ENCODE results near the gene FAM180A.
"Not testable (repeated sequence)": the region's sequence is repeated elsewhere in the genome, so short reads cannot be mapped to it uniquely, and the experiment has no call there.

FAM180A gene

DNA sequence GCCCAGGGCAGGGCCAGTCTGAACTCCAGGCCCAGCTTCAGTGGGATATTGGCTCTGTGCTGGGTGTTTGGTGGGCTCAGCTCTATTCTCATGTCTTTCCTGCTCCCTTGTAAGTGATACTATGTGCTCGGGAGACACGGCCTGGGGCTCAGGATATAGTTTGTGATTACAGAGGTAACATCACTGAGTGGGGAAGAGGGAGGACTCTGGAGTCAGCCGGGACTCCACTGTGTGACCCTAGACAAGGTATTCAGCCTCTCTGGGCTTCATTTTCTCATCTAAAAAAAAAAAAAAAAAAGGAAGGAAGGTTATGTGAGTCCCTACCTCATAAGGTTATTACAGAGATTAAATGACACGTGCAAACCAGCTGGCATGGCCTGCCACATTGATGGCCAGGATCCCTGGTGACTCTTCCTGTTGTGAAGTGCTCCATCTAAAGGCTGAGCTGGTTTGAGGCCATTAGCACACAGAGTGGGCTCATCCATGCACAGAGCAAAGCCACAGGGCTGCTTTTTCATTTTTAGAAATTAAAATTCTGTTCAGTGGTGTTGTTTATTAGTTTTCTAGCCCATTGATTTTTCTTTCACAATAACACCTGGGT lies 36.3 kb downstream of the FAM180A start:
- no peak for DNase-seq

DNA sequence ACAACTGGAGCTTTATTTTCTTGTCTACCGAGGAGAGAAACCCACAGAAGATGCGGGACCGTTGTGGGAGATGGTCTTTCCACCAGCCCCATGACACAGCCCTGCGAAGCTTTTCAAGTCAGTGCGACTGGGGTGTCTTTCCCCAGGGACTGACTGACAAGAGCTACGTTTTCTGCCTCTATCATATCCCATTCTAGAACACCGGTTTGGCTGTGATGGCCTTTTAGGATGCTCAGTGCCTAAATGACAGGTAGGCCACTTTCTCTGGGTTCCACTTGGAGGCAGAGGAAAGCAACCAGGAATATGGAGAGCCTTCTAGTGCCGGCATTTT lies 37.5 kb downstream of the FAM180A start:
- no peak for DNase-seq

DNA sequence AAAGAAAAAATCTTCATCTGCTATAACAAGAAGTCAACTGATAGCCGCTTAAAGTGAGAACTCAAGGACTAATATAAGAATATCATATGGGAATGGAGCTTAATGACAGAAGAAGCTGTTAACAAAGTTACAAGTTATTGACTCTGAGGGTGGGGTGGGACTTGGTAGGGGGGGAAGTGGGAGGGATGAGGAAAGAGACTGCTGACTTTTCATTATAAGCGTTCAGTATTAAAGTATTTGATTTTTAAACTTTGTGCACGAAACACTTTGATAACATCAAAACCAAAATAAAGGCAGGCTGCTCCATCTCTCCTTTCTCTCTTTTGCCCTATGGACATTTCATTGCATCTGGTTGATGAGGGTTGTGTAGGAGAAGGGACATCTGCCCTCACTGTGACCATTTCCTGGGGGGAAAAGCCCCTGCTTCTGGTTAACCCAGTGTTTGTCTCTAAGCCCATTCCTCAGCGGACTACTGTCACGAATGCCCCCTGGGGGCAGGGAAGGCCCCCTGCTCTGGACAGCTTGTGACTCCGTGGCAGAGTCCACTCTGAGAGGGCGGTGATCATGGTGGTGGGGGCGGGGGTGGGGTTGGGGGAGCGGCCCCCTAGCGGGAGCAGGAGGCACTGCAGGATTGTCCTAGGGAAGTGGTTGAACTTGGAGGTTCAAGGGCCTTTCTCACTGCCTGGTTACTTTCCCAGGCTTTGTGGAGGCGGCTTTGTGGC lies 38.0 kb downstream of the FAM180A start:
- DNase-seq, result peak in 1 of 2 donors; percentile 1

DNA sequence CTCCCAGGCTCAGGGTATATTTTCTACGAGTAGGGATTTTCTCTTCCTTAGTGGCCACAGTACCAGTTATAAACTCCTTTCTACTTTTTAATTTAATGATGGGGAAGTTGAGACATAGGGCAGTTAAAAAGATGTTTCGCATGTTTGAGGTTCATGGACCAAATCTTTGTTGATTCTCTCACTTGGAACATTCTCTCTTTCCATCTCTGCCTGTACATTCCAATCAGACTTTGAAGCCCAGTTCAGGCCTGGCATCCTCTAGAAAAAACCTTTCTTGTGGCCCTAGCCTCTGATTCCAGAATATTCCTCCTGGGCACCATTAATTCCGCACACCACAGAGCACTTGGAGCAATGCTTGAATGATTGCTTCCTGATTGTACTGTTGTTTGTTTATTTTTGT lies 39.1 kb downstream of the FAM180A start:
- no peak for DNase-seq

DNA sequence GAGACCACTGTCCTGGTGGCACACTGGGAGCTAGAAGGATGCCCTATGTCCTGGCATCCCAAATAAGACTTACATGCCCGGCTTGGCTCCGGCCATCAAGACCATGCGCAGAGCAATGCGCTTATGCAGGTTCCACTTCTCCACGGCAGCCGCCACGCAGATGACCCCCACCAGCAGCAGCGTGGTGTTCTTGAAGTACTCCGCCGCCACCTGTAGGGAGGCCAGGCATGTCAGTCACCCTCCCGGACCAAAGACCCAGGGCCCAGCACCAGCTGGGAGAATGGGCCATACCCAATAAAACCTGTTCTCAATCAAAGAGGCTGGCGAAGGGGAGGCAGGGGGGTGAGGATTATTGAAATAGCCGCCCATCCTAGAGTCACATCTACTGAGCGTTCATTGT lies 40.6 kb downstream of the FAM180A start:
- no peak for DNase-seq

DNA sequence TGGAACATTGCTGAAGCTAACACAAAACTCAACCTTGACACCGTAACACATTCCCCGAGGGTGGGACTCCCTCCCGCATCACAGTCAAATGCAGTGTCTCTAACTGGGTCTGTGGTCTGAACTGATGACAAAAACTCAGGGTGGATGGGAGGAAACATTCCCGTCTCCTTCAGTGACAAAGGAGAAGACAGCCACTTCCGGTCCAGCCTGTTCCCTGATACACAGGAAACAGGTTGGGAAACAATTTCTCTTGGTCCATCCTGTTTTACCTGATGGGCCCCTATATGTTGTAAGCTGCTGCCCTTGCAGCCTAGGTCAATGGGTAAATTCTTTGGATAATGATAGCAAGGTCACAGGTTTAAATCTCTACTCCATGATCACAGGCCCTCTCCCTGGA lies 41.0 kb downstream of the FAM180A start:
- no peak for DNase-seq

DNA sequence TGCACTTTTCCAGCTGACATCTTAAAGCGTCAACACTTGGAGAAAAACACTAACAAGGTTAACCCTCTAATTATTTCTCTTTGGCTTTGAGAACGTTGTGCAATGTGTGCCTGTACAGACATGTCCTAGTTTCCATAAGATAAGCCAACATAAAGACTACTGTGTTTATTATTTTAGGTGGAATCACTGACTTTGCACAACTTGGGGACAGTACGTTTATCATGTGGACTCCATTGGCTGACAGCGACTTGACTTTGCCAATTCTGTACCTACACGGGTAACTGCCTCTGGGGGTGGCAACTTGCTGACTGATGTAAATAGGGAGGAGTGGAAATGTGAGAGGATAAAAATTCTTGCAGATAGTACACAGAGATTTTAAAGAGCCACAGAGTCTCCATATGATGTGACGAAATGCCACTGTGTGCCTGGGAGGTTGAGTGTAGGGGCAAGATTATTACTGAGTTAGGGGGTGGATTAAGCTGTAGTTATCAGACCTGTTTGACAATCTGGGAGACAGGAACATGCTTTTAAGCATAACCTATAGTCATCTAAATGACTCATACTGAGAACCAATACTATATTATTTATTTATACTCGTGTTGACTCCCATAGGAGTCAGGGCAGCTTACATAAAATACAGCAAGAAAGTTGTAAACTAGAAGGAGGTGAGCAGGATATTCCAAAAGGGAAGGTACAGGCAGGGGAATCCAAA lies 41.6 kb downstream of the FAM180A start:
- no peak for DNase-seq

DNA sequence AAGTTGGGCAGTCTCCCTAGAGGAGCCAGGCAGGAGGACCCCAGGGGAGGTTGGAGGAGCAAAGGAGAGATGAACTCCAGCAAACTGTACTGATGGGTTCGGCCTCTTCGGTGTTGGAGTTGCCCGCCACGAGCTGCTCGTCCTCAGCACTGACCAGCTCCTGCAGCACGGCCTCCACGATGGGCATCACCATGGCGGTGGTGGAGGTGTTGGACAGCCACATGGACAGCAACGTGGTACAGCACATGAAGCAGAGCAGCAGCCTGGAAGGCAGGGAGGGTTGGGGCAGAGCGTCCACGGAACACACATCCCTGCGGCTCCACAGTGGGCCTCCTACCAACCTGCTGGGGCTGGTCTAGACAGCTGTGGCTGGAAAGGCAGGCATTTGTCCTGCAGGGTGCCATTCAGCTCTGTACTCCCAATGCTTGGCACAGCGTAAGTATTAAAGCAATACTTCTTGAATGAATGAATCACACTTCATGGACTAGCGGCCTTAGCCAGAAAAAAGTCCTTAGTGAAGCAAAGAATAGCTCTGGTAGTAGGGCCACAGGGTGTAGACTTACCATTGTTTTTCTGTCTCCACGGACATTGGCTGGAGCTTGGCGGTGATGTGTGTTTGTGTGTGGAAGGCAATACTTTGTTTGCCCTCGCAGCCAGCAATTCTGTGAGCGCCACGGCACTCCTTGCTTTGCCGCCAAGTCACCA lies 42.4 kb downstream of the FAM180A start:
- DNase-seq, result no peak

DNA sequence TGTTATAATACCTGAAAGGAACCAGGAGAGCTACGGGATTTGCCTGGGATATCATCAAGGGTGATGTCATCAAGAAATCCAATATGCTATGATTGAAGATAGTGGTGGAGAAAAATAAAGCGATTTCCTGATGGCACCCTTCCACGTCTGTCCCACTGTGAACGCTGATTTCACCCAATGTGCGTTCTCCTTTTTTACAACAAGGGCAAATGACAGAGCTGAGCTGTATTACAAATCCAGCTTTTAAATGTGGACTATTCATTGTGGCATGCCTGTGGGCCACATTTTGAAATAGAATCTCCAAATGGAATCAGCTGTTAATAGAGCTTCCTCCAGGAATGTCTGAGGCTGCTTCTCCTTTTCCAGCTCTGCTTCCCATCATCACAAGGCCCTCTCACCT lies 43.9 kb downstream of the FAM180A start:
- DNase-seq, result no peak

DNA sequence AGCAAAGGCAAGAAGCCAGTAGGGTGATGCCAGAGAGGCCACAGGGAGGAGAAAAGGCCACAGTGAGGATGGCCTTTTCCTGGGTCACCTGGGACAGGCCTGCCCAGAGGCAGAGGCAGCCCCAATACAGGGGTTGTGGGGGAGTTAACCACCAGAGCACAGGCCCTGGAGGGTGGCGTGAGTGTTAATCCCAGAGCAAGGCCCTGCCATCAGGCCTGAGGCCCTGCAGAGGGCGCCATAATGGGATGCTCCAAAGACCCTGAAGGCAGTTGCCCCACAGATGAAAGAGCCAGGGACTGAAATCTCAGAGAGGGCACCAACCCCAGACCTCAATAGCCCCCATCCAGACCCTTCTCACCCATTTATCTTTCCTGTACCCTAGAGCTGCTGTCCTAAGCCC lies 44.5 kb downstream of the FAM180A start:
- no peak for DNase-seq

DNA sequence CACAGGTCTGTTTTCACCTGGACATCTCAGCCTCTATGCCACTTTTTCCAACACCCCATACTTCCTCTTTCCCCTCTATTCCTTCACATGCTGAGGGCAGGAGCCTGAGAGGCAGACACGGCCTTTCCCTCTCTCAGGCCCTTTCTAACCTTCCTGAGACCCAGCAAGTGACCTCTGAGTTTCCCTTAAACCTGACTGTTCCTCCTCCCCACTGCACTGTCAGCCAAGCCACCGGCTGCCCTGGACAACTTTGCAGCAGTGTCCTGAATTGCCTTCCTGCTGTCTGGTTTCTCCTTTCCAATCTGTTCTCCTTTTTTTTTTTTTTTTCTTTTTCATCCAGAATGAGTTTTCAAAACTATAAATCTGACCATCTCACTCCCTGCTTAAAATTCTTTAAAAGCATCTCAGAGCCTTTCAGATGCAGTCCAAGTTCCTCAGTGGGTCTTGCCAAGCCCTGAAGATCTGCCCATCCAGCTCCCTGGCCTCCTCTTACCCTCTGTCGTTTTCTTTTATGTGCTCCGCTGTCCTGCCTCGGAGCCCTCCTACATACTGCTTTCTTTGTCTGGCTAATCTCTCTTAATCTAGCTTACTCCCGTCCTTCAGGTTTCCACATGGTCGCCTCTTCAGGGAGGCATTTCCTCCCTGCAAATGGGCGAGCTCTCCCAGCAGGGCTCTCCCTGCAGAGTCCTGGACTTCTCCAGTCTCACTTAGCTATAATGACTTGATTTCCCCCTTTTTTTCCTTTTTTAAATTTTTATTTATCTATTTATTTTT lies 51.1 kb downstream of the FAM180A start:
- no peak for DNase-seq

DNA sequence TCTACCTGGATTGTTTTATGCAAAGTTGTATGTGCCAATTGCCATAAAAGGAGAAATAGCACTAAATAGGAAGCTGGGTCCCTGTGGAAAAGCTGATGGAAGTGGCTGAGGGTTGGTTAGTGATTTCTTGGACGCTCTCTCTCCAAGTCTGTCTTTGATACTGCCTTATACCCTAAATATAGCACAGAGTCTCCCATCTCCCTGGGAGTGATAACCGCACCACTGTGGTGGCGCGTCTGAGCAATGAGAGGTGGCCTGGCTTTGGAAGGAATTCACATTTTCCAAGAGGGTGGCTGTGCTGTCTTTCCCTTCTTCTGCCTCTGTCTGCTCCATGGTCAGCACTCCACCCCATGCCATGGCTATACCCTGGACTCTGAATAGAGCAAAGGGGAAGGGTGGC lies 55.1 kb downstream of the FAM180A start:
- DNase-seq, result no peak

DNA sequence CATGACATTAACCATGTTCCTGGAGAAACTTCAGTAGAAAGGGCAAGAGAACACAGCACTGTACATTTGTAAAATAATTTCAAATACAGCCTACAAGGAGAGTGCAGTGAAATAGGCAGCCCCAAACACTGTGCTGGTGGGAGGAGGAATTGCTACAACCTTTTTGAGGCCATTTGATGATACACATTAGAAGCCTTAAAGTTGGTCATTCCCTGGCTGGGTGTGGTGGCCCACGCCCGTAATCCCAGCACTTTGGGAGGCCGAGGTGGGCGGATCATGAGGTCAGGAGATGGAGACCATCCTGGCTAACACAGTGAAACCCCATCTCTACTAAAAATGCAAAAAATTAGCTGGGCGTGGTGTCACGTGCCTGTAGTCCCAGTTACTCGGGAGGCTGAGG lies 56.0 kb downstream of the FAM180A start:
- DNase-seq, result not testable (repeated sequence)

DNA sequence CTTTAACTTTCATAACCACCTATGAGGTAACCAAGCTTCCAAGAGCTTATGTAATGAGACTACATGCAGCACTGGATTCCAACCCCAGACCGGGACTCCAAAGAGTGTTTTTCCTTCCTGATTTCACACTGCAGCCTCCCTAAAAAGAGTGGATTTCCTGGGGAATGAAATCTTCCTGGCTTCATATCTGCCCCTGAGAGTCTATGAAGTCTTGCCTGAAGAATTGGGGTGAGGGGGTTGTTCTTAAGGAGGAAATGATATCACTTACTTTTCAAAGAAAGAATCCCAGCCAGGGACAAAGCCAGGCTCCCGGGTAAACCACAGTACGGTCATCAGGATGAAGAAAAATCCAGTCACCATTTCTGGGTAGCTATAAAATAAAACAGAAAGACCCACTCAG lies 56.6 kb downstream of the FAM180A start:
- DNase-seq, result no peak

DNA sequence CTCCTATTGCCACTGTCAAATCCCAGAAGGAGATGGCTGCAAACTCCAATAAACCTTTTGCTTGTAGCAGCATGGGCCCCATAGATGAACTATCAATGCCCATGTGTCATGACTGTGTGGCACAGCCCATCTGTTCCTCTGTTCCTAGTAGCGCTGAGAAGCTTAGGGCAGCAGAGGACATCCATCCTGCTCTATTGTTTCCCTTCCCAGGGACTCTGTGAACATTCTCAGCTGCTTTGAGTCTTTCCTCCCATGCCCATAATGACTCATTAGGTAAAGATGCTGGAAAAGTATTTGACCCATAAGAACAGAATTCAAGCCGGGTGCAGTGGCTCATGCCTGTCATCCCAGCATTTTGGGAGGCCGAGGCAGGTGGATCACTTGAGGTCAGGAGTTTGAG lies 58.0 kb downstream of the FAM180A start:
- DNase-seq, result no peak

DNA sequence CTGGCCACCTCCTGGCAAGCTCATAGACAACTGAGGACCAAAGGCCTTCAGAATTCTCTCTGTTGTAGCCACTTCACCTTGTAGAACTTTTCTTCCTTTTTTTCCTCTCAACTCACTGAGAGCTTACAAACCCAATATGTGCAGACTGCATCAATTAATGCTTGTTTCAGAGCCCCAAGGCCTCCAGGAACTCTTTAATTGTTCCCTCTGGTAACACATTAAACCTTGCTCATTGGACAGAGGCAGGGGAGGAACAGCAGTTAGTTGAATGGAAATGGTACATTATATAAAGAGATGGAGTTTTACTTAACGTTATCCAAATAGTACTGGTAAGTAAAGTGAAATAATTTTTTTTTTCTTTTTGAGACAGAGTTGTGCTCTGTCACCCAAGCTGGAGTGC lies 61.1 kb downstream of the FAM180A start:
- DNase-seq, result no peak

DNA sequence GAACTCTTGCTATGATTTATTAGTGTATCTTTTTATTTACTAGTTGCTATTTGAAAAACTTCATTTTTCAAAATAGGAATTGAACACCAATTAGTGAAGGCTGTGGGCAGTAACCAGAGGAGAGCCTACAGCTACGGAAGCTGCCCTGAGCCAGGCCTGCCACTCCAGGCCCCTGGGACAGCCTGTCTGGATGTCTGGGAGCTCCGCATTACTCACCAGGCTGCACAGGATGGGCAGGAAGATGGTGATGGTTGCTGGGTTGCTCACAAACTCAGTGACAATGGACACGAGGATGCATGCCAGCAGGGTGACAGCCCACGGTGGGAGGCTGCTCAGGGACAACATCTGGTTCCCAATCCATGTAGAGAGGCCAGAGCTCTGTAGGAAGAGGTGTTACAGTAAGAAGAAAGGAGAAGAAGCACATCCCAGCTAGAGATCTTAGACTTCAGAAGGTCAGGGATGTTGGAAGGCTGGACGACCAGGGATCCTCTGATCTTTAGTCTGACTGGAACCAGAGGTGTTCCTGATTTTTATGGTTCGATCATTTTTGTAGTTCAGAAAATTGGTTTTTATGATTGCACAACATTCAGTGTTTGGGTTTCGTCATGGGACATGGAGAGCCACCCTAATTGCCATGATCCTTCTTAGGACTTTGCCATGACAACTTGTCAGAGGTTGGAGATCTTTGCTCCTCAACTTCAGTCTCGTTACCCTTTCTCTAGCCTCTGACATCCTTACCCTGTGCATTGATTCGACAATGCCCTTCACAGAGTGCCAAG lies 63.1 kb downstream of the FAM180A start:
- no peak for DNase-seq

DNA sequence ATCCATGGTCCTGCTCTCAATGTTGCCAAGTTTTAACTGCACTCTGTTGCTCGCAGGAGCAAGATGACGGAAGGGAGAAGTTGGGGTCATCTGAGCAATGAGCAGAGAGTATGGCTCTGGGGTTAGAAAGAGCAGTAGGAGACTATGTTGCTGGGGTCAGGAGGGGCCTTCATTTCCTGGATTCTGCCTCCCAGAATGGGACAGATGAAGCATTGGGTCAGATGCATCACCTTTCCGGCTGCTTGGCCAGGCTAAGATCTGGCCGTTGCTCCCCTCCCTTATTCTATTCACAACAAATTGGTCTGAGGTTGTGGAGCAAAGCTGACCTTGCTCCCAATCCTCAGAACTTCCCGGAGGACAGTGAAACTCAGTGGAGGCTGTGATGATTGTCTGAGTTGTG lies 63.9 kb downstream of the FAM180A start:
- no peak for DNase-seq

DNA sequence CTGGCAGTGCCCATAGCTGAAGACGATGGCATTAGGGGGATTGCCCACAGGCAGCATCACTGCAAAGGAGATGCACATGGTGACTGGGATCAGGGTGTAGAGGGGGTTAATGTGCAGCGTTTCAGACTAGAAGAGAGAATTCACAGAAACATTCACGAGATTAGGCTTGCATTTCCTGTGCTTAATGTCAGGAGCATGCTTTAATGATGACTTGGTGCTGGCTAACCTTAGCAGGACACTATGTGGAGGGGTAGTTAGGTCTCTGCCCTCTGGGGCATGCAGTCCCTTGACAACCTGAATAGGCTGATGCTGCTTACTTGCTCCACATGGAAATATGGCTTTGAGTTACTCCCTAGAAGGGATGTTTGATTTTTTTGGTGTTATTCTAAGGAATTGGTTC lies 64.5 kb downstream of the FAM180A start:
- no peak for DNase-seq

DNA sequence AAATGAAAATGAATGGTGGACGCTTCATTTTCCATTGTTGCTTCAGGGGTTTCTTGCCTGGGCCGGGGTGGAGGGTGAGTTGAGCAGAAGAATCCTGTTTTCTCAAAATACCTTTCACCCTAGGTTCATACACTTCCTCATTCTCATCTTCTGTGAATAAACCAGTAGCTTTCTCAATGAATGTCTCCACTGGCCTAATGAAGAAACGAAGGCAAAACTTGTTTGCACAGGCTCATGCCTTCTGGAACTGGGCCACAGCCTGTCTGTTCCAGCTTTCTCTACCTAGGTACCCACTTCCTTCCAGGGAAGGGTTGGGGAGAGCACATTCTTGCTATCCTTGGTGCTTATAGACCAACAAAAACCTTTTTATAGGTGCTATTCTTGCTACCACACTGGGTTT lies 65.0 kb downstream of the FAM180A start:
- DNase-seq, result no peak

DNA sequence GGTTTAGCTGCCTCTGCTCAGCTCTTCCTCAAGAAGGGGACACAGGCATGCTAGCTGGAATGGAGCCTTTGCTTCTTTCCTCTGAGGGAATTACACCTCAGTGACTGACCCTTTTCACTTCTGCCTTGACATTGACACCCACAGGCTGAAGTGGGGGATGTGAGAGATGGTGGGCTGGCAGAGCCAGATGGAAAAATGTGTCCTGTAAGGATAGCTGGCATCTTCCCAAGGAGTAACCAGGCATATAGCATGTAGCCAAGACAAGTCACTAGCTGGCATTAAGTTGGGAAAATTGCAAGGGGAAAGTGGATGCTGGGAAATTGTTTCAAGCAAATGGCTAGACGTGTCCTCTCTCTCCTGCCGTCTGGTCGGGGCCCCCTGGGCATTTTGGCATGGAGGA lies 66.4 kb downstream of the FAM180A start:
- no peak for DNase-seq

DNA sequence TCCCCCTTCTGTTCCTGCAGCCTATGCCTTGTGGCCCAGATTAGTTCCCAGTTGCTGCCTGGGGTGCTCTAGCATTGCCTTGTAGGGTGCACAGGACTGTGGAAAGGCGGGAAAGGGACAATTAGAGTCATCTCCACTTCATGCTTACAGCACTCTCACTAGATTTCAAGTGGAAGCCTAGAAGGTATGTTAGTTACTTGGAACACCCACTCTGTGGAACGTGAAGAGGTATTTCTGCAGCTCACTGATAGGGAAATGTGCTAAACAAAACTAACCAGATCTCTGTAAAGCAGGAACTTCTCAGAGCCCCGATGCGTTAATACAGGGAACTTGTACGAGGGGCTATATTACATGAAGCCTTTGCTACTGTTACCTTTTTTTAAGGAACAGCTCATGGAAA lies 66.9 kb downstream of the FAM180A start:
- no peak for DNase-seq

Data from bone marrow (tissue), 2 donors.